CD4-positive, alpha-beta T cell treated with Interleukin-12 subunit alpha and Interleukin-12 subunit beta, for 1 hour (primary cell): Measurements from ENCODE around the gene ADI1.
"Not testable (repeated sequence)": the region's sequence is repeated elsewhere in the genome, so short reads cannot be mapped to it uniquely, and the experiment has no call there.

Experiments
- DNase-seq: peaks from one replicate; pipeline ENCODE4 v3.0.0-alpha.2; 2020

ADI1 gene

GRCh38 chr2:3492475-3492787 is 26.9 kb downstream of the ADI1 start:
- not testable (repeated sequence) for DNase-seq

- DNase-seq, result no peak
Measured at GRCh38 chr2:3491716-3492474, 27.4 kb downstream of the ADI1 start.

GRCh38 chr2:3491306-3491705 is 28.0 kb downstream of the ADI1 start:
- no peak for DNase-seq

GRCh38 chr2:3490191-3491170 is 28.9 kb downstream of the ADI1 start:
- DNase-seq, result no peak

- no peak for DNase-seq
Measured at GRCh38 chr2:3489764-3490115, 29.6 kb downstream of the ADI1 start.

- DNase-seq, result no peak
Measured at GRCh38 chr2:3488855-3489763, 30.2 kb downstream of the ADI1 start.

GRCh38 chr2:3488061-3488531 is 31.2 kb downstream of the ADI1 start:
- DNase-seq, result no peak

- DNase-seq, result no peak
Measured at GRCh38 chr2:3487432-3487831, 31.9 kb downstream of the ADI1 start.

GRCh38 chr2:3487028-3487425 is 32.3 kb downstream of the ADI1 start:
- no peak for DNase-seq

- DNase-seq, result no peak
Measured at GRCh38 chr2:3486047-3487027, 33.0 kb downstream of the ADI1 start.

- no peak for DNase-seq
Measured at GRCh38 chr2:3485166-3485565, 34.2 kb downstream of the ADI1 start.

- no peak for DNase-seq
Measured at GRCh38 chr2:3483986-3484960, 35.1 kb downstream of the ADI1 start.

GRCh38 chr2:3483227-3483985 is 35.9 kb downstream of the ADI1 start:
- DNase-seq, result peak; percentile 63

- DNase-seq, result no peak
Measured at GRCh38 chr2:3482363-3482821, 36.9 kb downstream of the ADI1 start.

GRCh38 chr2:3481736-3482362 is 37.5 kb downstream of the ADI1 start:
- no peak for DNase-seq

GRCh38 chr2:3481011-3481400 is 38.3 kb downstream of the ADI1 start:
- no peak for DNase-seq

GRCh38 chr2:3480352-3481010 is 38.9 kb downstream of the ADI1 start:
- DNase-seq, result no peak
